ENCODE data around the gene DCAF8L2.

- TF ChIP-seq, protein P1, sequence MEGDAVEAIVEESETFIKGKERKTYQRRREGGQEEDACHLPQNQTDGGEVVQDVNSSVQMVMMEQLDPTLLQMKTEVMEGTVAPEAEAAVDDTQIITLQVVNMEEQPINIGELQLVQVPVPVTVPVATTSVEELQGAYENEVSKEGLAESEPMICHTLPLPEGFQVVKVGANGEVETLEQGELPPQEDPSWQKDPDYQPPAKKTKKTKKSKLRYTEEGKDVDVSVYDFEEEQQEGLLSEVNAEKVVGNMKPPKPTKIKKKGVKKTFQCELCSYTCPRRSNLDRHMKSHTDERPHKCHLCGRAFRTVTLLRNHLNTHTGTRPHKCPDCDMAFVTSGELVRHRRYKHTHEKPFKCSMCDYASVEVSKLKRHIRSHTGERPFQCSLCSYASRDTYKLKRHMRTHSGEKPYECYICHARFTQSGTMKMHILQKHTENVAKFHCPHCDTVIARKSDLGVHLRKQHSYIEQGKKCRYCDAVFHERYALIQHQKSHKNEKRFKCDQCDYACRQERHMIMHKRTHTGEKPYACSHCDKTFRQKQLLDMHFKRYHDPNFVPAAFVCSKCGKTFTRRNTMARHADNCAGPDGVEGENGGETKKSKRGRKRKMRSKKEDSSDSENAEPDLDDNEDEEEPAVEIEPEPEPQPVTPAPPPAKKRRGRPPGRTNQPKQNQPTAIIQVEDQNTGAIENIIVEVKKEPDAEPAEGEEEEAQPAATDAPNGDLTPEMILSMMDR (IDR thresholded peaks at IDR 0.05): no peak
- TF ChIP-seq POLR2A (IDR thresholded peaks at IDR 0.05): no peak
Observed at GRCh38 chrX:27549688-27550087, 40.5 kb upstream of the DCAF8L2 start.

Data from esophagus squamous epithelium (tissue), 4 donors.